Measurements from ENCODE around the gene MTREX.
"Not testable (repeated sequence)": the region's sequence is repeated elsewhere in the genome, so short reads cannot be mapped to it uniquely, and the experiment has no call there.

Gene MTREX

DNA sequence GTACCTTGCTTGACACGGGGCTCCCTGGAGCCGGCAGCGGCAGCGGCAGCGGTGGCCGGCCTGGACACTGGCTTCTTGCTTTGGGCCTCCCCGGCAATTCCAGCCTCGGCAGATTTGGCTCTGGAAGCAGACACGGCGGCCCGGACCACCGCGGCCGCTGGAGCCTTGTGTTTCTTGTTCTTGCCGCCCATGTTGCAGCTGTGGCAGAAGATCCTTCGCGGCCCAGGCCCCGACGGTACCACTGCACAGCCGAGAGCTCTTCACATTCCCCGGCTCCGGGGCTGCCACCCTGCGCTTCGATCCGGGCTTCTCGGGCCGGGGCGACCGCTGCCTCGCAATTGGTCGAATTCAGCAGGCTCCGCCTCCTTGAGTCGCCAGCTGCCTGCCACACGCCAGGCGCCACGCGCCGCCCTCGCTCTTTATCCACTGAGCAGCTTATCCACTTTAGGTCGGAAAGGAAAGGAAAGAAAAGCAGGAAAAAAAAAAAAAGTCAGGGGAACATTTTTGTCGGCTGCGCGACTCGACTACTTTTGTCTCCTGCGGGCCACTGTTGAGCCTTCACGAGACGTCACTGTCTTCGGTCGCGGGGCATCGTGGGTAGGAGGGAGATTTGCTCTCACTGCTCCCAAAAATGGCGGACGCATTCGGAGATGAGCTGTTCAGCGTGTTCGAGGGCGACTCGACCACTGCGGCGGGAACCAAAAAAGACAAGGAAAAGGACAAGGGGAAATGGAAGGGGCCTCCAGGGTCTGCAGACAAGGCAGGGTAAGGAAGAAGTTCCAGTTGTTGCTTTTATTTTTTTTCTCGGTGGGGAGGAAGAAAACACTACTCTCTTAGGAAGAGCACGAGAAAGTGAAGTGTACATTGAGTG is at the start of gene MTREX, which contains the start of gene DHX29:
Gene MTREX, plus strand, starts transcription at position 607 of the 871 bp plus-strand sequence. Its CDS starts 25 bp downstream, at position 632.
Gene DHX29, minus strand, starts transcription at position 312 of the 871 bp plus-strand sequence. Its CDS starts 121 bp downstream, at position 191.
- DNase-seq: peak; percentile 95

DNA sequence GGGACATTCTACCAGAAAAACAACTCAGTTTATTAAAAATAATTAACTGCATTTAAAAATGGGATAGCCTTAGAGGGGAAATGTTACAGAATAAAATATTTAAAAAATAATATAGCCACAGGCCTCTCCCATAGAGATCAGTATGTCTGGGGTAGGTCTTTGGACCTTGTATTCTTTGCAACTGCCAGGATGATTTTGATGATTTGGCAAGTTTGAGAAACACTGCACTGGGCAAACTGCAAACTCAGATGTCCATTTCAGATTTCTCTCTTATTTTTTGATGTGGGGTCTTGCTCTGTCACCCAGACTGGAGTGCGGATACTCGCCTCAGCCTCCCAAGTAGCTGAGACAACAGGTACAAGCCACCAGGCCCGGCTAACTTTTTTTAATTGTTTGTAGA is 49.5 kb upstream of the MTREX start:
- no peak for DNase-seq

DNA sequence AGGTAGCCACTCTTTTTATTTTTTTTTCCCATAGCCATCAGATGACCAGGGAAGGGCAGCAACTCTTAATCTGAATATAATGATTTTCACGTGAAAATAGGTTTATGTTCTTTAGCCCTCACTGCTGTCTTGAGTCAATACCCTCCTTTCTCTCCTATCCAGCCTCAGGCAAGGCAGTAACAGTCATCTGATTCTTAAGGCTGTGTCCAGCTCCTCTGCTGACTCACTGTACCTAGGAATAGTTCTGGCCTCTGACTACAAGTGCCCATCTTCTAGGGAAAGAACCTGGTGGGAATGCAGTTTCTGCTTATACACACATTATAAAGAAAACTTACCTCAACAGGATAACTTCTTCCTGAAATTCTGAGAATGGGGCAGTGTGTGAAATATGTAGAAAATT is 31.0 kb upstream of the MTREX start:
- DNase-seq: no peak

DNA sequence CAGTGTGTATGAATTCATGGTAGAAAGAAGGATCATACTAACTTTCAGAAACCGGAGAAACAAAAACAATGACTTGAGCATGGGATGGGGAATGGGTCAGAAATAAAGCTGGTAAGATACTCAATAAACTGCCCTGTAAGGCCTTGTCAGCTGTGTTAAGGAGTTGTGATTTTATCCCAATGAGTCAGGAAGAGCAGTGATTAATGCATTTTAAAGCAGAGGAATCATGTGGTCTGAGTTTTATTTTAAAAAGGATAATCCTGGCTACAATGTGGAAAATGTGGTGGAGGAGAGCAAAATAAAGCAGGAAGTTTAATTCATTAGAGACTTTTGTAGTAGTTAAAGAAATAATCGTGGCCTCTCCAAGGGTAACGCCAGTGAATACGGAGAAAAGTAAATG is 29.0 kb upstream of the MTREX start:
- DNase-seq: no peak

DNA sequence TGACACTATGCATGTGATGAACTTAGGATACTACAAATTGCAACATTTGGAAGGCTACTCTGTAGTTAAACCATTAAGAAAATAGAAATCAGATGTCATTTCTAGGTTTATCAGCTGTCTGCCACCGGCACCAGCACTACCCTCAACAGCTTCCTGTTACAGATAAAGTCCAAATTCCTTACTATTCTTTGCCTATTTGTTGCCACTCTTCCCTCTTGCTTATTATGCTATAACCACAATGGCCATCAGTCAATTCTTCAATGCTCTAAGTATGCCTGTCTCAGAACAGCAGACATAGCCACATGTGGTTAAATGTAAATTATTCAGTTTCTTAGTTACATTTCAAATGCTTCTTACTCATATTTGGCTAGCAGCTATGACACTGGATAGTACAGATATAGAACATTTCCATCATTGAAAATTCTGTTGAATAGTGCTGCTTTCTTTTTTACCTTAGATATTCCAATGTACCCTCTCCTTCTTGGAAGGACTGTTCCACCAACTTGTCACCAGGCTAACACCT is 21.3 kb upstream of the MTREX start:
- no peak for DNase-seq

DNA sequence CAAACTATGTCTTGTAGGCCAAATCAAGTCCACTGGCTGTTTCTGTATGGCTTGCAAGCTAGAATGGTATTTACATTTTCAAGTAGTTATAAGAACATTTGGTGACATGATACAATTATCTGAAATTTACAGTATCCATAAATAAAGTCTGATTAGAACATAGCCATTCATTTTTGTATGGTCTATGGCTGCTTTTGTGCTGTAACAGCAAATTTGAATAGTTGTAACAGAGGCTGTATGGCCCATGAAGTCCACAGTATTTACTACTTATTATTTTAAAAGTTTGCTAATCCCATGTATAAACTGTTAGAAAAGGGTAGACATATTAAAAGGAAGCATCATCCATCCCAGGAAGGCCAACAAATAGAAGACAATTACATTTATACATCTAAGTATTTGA is 18.0 kb upstream of the MTREX start:
- DNase-seq: no peak

DNA sequence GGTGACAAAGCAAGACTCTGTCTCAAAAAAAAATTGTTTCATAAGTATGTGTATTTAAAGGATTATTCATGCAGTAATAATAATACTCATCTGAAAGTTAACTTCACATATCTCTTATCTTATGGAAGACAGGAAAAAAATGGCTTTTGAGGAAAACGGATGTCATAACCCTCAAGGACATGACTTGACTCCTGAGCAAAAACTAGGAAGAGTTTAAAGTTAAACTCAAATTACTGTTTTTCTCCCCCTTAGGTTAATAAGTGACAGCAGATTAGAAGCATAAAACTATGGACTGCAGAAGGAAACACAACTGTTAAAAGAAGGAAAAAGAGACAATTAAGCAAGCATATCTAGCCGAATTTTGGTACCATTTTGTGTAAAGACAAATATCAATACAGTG is 16.8 kb upstream of the MTREX start:
- no peak for DNase-seq

DNA sequence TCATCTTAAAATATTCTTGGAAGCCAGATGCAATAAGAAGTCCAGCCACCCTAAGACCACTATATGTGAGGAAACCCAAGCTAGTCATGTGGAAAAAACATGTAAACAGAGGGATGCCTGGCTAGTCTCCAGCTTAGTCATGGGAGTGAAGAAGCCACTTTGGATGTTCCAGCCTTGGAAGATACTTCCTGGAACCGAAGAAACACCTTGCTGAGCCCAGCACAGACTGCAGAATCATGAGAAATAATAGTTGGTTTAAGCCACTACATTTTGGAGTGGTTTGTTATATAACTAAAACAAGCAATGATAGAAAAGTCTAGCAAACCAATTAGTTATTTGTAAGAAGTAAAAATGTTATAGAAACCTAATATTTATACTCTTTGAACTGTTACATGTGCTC is 12.9 kb upstream of the MTREX start:
- DNase-seq: no peak

DNA sequence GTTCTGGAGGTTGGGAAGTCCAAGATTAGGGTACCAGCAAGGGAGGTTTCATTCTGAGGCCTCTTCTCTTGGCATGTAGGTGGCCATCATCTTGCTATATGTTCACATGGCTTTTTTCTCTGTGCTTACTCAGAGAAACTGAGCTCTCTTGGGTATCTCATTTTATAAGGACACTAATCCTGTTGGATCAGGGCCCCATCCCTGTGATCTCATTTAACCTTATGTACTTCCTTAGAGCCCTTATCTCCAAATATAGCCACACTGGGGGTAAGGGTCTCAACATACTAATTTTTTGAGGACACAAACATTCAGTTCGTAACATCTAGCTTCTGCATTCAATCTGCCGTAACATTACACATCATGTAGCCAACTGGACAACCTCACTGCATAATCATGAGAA is 6.9 kb upstream of the MTREX start:
- DNase-seq: no peak

DNA sequence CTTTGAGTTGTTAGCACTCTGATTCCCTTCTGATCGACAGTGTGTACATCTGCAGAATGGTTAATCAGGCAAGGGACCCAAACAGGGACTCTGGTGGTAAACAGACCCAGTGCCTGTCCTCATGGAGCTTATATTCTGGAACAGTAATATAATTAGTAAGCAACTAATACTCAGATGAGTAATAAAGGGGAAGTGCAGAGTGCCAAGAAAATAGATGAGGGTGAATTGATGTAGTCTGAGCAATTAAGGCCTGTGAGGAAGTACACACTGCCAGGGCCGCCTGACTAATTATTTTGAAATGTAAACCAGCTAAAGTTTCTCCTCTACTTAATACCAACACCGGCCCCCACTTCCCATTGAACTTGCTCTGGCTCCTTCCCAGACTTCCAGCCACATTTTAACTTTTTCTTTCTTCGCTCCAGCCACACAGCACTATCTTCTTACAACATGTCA is 4.5 kb upstream of the MTREX start:
- DNase-seq: no peak

DNA sequence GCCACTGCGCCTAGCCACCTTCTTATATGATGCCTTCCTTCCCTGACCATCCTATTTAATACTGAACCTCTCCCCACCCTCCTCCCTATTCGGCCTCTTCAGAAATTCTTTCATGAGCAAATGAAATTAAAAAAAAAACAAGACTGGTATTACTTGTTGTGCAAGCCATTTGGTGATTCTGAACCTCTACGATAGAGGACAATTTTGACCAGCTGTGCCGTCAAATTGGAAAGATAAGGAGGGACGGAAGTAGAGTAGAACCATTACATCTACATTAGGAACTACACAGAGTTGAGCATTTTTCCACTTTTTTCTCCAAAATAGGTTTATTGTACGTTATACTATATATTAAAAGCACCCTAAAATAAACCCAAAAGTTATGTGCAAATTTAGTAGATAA is 3.2 kb upstream of the MTREX start:
- DNase-seq: no peak

DNA sequence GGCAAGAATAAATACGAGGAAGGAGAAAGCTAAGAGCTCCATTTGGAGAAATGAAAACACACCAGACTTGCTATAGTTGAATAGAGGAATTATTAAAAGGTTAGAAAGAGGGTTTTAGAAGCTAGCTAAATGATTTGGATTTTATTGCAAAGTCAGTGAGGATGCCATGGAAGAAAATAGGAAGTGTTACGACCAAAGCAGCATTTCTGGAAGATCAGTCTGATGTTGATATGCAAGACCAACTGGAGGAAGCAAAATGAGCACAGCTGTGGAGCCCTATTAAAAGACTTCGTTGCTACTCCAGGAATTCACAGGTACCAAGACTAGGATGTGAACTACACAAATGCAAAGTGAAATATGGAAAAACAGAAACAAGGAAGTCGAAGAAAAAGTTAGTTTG is 2.4 kb upstream of the MTREX start:
- DNase-seq: no peak

DNA sequence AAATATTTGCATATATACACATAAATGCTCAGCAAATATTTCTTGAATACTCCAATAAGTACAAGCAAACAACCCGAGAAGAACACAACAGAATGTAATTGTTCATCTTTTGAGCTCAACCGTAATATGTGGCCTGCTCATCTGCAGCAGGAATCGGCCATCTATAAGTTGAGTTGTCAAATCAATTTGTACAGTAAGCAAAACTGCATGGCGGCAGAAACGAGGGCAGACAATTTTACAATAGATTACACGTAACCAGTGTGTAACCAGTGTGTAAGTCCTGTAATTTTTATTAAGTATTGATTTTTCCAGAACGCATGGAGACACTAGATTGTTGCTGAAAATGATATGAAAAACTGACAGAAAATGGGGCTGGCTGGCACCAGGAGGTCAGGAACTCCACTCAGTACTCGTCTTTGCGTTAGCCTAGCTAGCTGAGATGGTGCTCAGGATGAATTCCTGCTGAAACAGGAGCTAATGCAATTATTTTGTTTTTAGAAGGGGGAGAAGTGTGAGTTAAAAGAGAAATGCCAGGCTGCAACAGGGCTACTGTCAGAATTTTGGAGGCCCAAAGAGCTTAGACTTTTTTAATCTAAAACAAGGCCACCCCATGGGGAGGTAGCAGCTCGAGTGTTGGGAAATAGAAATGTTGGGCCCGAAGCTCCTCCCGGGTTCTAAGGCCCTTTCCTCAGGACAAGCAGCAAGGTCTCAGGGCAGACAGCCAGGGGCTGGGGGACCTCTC is 977 bp upstream of the MTREX start:
- DNase-seq: no peak

DNA sequence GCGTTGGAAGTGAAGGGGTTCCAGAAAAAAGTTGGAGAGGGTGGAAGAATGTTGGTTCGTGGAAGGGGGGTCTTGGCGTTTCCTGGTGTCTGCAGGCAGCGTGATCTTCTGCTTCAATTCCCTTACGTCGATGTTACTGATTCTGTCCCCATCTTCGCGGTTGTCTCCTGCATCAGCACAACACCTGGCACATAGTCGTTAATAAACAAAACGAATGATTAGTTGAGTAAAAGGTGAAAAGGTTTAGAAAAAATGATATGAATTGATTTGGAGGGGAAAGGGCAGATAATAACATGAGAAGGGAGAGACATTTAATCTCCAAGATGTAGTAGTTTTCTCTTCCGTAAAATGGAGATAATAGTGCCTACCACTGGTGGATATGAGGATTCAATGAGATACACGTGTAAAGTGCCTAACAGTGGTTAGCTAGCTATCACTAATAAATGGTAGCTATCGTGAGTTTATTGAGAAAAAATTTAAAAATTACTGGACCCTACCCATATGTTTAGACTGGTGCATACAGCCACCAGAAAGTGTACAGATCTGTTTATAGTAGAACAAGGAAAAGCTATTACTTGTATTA is 556 bp downstream of the MTREX start:
- DNase-seq: no peak

DNA sequence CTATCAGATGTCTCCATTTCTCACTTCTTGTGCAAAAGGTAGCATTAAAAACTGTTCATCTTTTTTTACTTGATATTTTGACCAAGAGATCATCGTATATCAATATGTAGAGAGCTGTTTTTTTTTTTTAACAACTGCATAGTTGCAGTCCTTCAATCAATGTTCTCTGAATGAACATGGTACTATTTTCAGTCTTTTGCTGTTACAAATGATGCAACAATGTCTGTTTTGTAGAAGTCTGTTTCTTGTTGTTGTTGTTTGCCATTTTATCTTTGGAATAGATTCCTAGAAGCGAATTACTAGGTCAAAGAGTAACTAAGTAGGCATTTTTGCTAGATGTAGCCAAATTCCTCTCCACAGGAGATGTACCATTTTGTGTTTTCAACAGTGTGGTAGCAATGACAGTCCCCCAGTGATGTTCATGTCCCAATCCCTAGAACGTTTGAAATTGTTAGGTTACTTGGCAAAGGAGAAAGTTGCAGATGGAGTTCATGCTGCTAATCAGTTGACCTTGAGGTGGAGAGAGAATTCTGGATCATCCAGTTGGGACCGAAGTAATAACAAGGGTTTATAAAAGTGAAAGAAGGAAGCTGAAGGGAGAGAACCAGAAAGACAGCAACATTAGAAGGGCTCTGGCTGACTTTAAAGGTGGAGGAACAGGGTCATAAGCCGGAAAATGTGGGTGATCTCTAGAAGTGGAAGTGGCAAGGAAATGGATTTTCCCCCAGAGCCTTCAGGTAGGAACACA is 6.3 kb downstream of the MTREX start:
- DNase-seq: no peak

DNA sequence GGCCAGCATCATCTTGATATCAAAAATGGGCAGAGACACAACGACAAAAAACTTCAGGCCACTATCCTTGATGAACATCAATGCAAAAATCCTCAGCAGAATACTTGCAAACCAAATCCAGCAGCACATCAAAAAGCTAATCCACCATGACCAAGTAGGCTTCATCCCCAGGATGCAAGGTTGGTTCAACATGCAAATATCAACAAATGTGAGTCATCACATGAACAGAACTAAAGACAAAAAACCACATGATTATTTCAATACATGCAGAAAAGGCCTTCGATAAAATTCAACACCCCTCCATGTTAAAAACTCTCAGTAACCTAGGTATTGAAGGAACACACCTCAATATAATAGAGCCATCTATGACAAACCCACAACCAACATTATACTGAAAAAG is 8.5 kb downstream of the MTREX start:
- no peak for DNase-seq

DNA sequence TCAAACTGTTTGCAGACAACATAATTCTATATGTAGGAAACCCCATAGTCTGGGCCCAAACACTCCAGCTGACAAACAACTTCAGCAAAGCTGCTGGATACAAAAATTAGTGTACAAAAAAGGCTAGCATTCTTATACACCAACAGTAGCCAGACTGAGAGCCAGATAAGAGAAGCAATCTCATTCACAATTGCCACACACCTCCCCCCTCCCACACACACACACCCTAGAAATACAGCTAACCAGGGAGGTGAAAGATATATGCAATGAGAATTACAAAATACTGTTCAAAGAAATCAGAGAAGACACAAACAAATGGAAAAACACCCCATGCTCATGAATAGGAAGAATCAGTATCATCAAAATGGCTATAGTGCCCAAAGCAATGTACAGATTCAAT is 9.0 kb downstream of the MTREX start:
- DNase-seq: no peak

DNA sequence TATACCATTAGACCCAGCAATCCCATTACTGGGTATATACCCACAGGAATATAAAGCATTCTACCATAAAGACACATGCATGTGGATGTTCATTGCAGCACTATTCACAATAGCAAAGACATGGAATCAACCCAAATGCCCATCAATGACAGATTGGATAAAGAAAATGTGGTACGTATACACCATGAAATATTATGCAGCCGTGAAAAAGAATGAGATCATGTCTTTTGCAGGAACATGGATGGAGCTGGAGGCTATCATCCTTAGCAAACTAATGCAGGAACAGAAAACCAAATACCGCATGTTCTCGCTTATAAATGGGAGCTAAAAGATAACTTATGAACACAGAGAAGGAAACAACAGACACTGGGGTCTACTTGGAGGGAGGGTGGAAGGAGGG is 10.4 kb downstream of the MTREX start:
- DNase-seq: not testable (repeated sequence)

DNA sequence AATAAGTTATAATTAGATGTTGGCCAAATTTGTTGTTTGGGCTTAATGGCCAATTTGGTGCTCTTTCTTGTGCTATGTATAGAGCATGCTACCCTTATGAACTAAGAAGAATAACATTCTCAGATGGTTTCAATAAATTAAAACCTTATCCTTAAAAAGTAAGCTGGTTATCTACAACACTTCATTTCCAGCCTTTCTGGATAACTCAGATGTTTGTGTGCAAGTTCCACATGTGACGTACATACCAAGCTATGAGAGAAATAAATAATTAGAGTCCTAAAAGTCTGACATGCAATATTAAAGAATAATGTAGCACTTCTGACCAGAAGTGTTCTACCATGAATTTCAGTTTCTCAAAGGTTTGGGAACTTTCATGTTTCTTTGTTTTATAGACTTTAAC is 11.7 kb downstream of the MTREX start:
- DNase-seq: no peak

DNA sequence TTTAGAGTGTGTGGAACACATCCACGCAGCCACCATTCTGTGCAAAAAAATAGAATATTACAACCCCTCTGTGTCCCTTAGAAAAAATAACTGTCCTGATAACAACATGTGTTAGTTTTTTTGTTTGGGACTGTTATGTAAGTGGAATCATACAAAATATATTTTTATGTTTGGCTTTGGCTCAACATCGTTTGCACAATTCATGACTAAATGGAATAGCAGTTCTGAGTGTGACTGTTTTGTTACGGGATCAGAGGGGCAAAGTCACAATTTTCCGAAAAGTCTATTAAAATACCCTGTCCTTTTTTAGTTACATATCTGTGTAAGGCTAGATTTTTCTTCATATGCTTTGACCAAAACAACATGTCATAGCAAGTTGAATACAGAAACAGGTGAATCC is 12.8 kb downstream of the MTREX start:
- DNase-seq: no peak

DNA sequence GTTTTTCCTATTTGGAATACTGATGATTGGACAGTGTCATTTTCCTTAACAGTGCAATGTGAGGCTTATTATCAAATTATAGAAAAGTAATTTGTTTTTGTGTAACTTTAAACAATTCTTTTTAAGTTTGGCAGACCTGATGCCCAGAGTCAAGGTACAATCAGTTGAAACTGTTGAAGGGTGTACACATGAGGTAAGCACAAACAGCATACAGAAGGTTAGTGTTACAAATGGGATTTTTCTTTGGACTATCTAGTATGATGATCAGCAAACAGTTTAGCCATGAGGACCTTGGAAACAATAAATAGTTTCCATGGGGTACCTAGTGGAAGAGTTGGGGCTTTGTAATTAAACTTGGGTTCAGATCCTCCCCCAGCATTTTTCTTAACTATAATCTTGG is 16.2 kb downstream of the MTREX start:
- DNase-seq: no peak

DNA sequence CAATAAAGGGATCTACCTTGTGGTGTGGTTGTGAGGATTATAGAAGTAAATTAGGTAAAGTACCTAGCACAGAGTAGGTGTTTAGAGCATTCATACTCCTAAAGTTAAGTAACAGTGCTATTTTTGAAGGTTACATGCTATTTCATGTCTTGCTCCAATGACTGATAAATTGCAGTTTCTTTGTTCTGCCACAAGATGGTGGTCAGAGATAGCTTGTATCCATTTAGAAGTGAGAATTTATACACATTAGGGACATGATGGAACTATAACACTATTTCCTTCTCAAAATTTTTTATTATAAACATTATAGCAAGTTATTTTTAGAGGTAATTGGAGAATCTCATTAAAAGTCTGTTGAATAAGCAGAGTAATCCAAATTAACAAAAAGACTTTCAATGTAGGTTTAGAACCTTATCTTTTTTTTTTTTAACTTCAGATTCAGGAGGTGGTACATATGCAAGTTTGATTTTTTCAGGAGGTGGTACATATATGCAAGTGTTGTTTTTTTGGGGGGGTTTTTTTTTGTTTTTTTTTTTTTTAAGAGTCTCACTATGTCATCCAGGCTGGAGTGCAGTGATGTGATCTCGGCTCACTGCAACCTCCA is 17.1 kb downstream of the MTREX start:
- DNase-seq: no peak

Measured in femur (tissue), 1 donor.